ENCODE measurements around the gene AXDND1. TPM values are rescaled to one million over a fixed set of nuclear protein-coding genes. Genes with fewer than 3 reads are reported as not detected.

Gene AXDND1
- total RNA-seq, 1 donor from 2014 or later = not detected

DNA sequence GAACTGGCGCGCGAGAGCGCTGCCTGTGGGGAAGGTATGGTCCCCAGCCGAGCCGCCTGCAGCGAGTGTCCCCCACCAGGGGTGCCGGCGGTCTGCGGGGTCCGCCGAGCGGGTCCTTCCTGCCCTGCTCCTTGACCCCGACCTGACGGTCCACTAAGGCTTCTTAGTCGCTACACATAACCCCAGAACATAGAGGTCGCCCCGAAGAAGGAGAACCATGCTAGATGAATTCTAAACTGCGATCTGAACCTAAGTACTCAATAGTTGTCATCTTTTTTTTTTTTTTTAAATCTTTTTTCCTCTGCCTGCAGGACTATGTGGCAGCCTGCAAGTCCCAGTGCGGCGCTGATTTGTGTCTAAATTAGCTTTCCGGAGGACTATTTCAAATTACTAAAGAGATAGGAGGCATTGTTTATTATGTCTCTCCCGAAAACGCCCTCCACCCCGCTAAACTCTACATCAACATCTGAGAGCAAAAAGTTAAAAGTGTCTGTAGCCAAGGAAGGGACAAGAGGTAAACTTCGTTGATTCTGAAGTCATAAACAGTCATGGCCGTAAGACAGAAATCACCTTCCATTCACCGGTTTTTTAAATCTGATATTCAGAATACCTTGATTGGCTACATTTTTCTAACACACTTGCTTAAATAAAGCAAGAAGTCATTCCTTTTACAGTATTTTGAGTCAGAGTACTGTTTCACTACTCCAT lies 476 bp downstream of the AXDND1 start:
- intact Hi-C loops (cut with DNase I) = loop anchor here (5.0 kb wide), 2 partner anchors 74 to 824 kb away; partner anchors contain the start of gene SOAT1
- H3K4me3 ChIP-seq = peak overlapping the region; percentile 59 to 67
- DNase-seq (ENCODE audit: extremely low spot score in 2 of 2) = no peak

DNA sequence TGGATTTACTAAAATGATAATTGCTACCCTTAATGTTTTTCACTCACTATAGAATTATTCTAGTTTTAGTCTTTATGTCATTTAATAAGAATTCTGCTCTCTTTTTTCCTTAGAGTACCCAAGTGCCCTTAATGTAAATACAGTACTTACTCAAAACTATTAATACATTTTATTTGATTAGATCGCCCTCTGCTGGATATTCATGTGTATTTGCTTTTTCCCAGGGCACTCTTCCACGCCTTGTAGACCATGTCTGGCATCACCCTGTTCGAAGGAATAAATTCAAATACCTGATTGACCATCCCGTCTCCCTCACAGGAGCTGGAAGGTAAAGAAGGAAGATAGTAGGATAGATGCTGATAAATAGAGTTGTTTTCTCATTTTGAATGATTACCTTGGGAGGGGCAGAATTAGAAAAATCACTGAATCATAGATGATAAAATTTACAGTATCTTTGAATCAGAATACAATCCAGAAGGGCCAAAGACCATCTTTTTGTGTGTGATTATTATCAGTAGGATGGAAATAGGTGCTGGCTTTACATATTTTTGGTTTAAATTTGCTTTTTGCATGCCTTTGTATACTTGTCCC lies 4.1 kb downstream of the AXDND1 start:
- no peak for DNase-seq (ENCODE audit: extremely low spot score in 2 of 2)
- TF ChIP-seq POLR2AphosphoS5 (IDR thresholded peaks at IDR 0.05; ENCODE audit: insufficient read depth in 1 of 2, low read depth in 1 of 2) (no peak), CTCF (IDR thresholded peaks at IDR 0.05) (peak; percentile 51 to 75 (median 71))
- H3K4me3 ChIP-seq = no peak overlapping the region
- intact Hi-C loops (cut with DNase I) = loop anchor here (2.0 to 5.0 kb wide), 3 partner anchors 78 to 828 kb away; partner anchors contain the start of genes SOAT1 and TOR3A
- H3K36me3 ChIP-seq = no peaks in the 10 kb centered on the region
- no peak overlapping the region for H3K27ac ChIP-seq
- no peaks in the 10 kb centered on the region for H3K9me3 ChIP-seq
- no peaks in the 10 kb centered on the region for H3K27me3 ChIP-seq
- H3K4me1 ChIP-seq = peaks cover 5% of the 10 kb centered on the region

More for the DNA sequence above, 476 bp downstream of the AXDND1 start:
- Histone ChIP-seq H3K4me1 (peaks cover 5% of the 10 kb centered on the region), H3K36me3 (no peaks in the 10 kb centered on the region), H3K27me3 (no peaks in the 10 kb centered on the region), H3K9me3 (no peaks in the 10 kb centered on the region), H3K27ac (peak overlapping the region; percentile 88)
- TF ChIP-seq POLR2AphosphoS5 (IDR thresholded peaks at IDR 0.05; ENCODE audit: insufficient read depth in 1 of 2, low read depth in 1 of 2) (peak in 1 of 2 donors; percentile 34), POLR2A (IDR thresholded peaks at IDR 0.05) (no peak)

DNA sequence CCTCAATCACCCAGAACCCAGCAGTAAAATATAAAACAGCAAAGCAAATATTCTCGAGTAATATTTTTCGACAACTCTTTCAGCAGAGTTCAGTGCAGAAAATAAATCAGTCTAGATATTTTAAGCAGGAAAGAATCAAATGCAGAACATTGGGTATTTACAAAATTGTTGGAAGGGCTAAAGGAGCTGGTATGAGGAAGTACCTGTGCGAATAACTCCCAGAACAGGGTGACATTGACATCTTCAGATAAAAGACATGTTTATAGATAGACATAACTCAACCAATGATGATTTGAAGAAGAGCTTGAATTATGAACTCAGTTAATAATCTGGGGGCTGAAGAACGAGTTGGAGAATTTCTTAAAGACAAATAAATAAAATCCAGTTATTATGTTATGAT lies 6.4 kb downstream of the AXDND1 start:
- Histone ChIP-seq H3K27me3 (no peaks in the 10 kb centered on the region), H3K4me1 (no peaks in the 10 kb centered on the region), H3K36me3 (no peaks in the 10 kb centered on the region), H3K4me3 (no peak overlapping the region), H3K27ac (no peak overlapping the region), H3K9me3 (no peaks in the 10 kb centered on the region)
- no peak for DNase-seq (ENCODE audit: extremely low spot score in 2 of 2)
- intact Hi-C loops (cut with DNase I) = no loop called here
- TF ChIP-seq CTCF (IDR thresholded peaks at IDR 0.05) (no peak), POLR2A (IDR thresholded peaks at IDR 0.05) (no peak), POLR2AphosphoS5 (IDR thresholded peaks at IDR 0.05; ENCODE audit: insufficient read depth in 1 of 2, low read depth in 1 of 2) (no peak)

- H3K27me3 ChIP-seq = no peaks in the 10 kb centered on the region
- no peak overlapping the region for H3K4me3 ChIP-seq
- no peaks in the 10 kb centered on the region for H3K36me3 ChIP-seq
- no peak overlapping the region for H3K27ac ChIP-seq
- intact Hi-C loops (cut with DNase I) = no loop called here
- DNase-seq (ENCODE audit: extremely low spot score in 2 of 2) = no peak
- TF ChIP-seq POLR2A (IDR thresholded peaks at IDR 0.05) (no peak), CTCF (IDR thresholded peaks at IDR 0.05) (no peak)
- H3K9me3 ChIP-seq = no peaks in the 10 kb centered on the region
- H3K4me1 ChIP-seq = no peaks in the 10 kb centered on the region
Measured at GRCh38 chr1:179376223-179376622, 10.5 kb downstream of the AXDND1 start.

- H3K4me1 ChIP-seq = no peaks in the 10 kb centered on the region
- H3K9me3 ChIP-seq = no peaks in the 10 kb centered on the region
- H3K27ac ChIP-seq = no peak overlapping the region
- TF ChIP-seq CTCF (IDR thresholded peaks at IDR 0.05) (no peak), POLR2AphosphoS5 (IDR thresholded peaks at IDR 0.05; ENCODE audit: insufficient read depth in 1 of 2, low read depth in 1 of 2) (no peak), POLR2A (IDR thresholded peaks at IDR 0.05) (no peak)
- no peak for DNase-seq (ENCODE audit: extremely low spot score in 2 of 2)
- no peaks in the 10 kb centered on the region for H3K36me3 ChIP-seq
- no peaks in the 10 kb centered on the region for H3K27me3 ChIP-seq
- intact Hi-C loops (cut with DNase I) = no loop called here
- no peak overlapping the region for H3K4me3 ChIP-seq
Measured at GRCh38 chr1:179380299-179380698, 14.5 kb downstream of the AXDND1 start.

Measured in vagina (tissue), 2 donors.